Adrenal gland (tissue), 5 donors: Measurements from ENCODE around the gene CTCF.

Experiments
- CTCF ChIP-seq, 6 experiments: fragments of 450-650 bp in 4 of 6; fragments of 200-600 bp in 2 of 6; sonication (generic) in 1 of 6; IDR thresholded peaks; 1 replicate in 5 of 6; 2 replicates in 1 of 6; pipeline versions ENCODE4 v1.5.1 to v1.8.0; 2016 to 2021; ENCODE audit warnings: antibody characterized with exemption in 6 of 6, mild to moderate bottlenecking in 2 of 6, moderate library complexity in 1 of 6
- POLR2A ChIP-seq, 2 donors: fragments of 450-650 bp; IDR thresholded peaks; one replicate each; pipeline ENCODE4 v1.6.1; 2017; ENCODE audit warnings: antibody characterized with exemption in 2 of 2, mild to moderate bottlenecking in 2 of 2, moderate library complexity in 1 of 2
- donor health status: DM: no; HTN: no; CAD: no.

- peak in 1 of 2 donors; percentile 15 for TF ChIP-seq POLR2A (IDR thresholded peaks at IDR 0.05)
- no peak for TF ChIP-seq CTCF (IDR thresholded peaks at IDR 0.05)
Observed at GRCh38 chr16:67528222-67528869, 34.0 kb upstream of the CTCF start, which contains the start of gene RIPOR1.
